Ectodermal cell (in vitro differentiated cells): ENCODE measurements around the gene POTEH. TPM values are rescaled to one million over a fixed set of nuclear protein-coding genes. Genes with fewer than 3 reads are reported as not detected.
"Not testable (repeated sequence)": the region's sequence is repeated elsewhere in the genome, so short reads cannot be mapped to it uniquely, and the experiment has no call there.

Experiments used
- H3K27ac ChIP-seq: 2 replicates; pipeline ENCODE4 v1.7.0; 2013; ENCODE audit warnings: mild to moderate bottlenecking, low read depth, low read length; ENCODE audit not compliant: insufficient read depth, poor library complexity, severe bottlenecking
- H3K27me3 ChIP-seq: 2 replicates; pipeline ENCODE4 v1.7.0; 2013; ENCODE audit warnings: mild to moderate bottlenecking, low read length; ENCODE audit not compliant: insufficient read depth, control insufficient read depth, poor library complexity, severe bottlenecking
- H3K36me3 ChIP-seq: one replicate; pipeline ENCODE4 v1.7.0; 2013; ENCODE audit warnings: low read length; ENCODE audit not compliant: control insufficient read depth, insufficient read depth
- H3K4me1 ChIP-seq: one replicate; pipeline ENCODE4 v1.7.0; 2013; ENCODE audit warnings: low read length; ENCODE audit not compliant: control insufficient read depth, insufficient read depth
- H3K4me3 ChIP-seq: 2 replicates; pipeline ENCODE4 v1.7.0; 2013; ENCODE audit warnings: low read depth, low read length, control low read depth; ENCODE audit not compliant: insufficient read depth
- H3K9me3 ChIP-seq: 2 replicates; pipeline ENCODE4 v1.7.0; 2013; ENCODE audit warnings: mild to moderate bottlenecking, low read length, moderate library complexity; ENCODE audit not compliant: control insufficient read depth
- WGBS, 2 experiments: methylation state at CpG; one replicate each; pipeline ENCODE4 v1.1.7; 2013; ENCODE audit warnings: missing lambda C conversion rate in 2 of 2; 5-methylcytosine and 5-hydroxymethylcytosine counted together
- polyA plus RNA-seq, 4 experiments: library from polyadenylated mRNA; stranded (reverse); fragments of 50-300 nt; gene quantifications; one replicate each; pipeline ENCODE4 v1.2.3, GENCODE V29; 2013

The POTEH gene
- polyA plus RNA-seq (2013, experiment 1 of 4) = not detected
- not detected for polyA plus RNA-seq (2013, experiment 2 of 4)
- not detected for polyA plus RNA-seq (2013, experiment 3 of 4)
- polyA plus RNA-seq (2013, experiment 4 of 4) = not detected

GRCh38 chr22:15689749-15690125 is at the start of gene POTEH:
POTEH (plus strand) TSS chr22:15690026; CDS start chr22:15690078, 52 bp downstream.
- H3K9me3 ChIP-seq, H3K4me3 ChIP-seq, H3K36me3 ChIP-seq, H3K27ac ChIP-seq, H3K27me3 ChIP-seq, H3K4me1 ChIP-seq: not testable (repeated sequence)
- 89 to 98% methylated on average over 4 to 5 of the region's 11 CpGs for WGBS, 2 experiments

DNA sequence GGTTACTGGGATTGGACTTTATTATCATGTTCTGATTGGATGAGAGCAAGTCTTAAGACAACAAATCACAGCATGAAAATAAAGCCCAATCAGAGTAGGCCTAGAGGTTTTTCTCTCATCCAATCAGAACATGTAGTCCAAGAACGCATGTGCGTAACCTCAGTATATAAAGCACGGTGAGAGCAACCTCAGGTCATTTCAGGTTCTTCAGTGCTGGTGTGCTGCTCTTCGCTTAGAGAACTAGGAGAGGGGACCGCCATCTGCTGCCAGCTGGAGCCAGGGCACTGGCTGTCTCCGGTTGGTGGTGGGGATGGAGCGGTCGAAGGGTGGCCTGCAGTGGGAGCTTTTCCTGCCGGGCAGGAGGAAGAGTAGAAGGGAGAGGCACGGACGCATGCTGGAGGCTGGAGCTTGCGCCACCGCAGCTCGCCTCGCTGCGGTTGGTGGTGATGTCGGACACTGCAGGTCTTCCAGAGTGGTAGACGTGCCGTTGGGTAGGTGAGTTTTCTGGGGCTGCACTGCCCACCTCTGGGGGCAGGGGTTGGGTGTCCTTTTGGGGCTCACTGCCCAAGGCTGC is 47.5 kb upstream of the POTEH start:
- whole genome bisulfite sequencing, 2 experiments = 97 to 100% methylated on average over 1 to 4 of the region's 19 CpGs
- not testable (repeated sequence) for H3K36me3 ChIP-seq, H3K9me3 ChIP-seq, H3K27ac ChIP-seq, H3K4me1 ChIP-seq, H3K4me3 ChIP-seq, H3K27me3 ChIP-seq

DNA sequence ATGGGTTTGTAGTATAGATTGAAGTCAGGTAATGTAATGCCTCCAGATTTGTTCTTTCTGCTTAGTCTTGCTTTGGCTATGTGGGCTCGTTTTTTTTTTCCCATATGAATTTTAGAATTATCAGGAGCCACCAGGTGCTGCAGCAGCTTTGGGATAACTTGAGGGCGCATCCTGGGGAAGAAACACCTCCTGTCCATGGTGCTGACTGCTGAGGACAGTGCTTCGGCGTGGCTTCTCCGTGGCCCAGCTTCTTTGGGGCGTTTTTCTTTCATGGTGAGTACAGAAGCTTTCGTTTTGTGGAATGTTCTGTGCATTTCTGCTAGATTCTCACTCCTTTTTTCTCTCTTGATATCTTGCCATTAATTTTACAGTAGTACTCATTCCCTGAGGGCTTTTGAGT is 37.9 kb upstream of the POTEH start:
- H3K27ac ChIP-seq, H3K36me3 ChIP-seq, H3K4me3 ChIP-seq, H3K27me3 ChIP-seq, H3K4me1 ChIP-seq, H3K9me3 ChIP-seq: not testable (repeated sequence)
- 80% methylated on average over 1 of the region's 7 CpGs; no CpG with 5 or more reads in 1 of the 2 experiments for WGBS, 2 experiments

DNA sequence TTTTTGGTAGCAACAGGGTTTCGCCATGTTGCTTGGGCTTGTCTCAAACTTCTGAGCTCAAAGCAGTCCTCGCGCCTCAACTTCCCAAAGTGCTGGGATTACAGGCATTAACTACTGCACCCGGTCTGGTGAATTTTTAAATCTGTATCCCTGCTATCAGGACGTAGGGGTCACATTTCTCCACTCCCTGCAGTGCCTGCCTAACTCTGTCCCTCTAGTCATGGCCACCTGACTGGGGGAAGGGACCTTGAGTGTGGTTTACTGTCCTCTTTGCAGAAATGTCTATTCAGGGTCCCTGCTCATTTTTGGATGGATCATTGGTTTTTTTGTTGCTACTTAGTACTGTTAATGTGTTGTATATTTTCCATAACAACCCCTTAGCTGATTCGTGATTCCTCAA is 37.1 kb upstream of the POTEH start:
- H3K36me3 ChIP-seq, H3K27ac ChIP-seq, H3K4me1 ChIP-seq, H3K9me3 ChIP-seq, H3K27me3 ChIP-seq, H3K4me3 ChIP-seq: not testable (repeated sequence)
- WGBS, 2 experiments = no CpG with 5 or more reads among the region's 6 CpGs

- not testable (repeated sequence) for H3K4me3 ChIP-seq, H3K4me1 ChIP-seq, H3K36me3 ChIP-seq, H3K27me3 ChIP-seq, H3K27ac ChIP-seq, H3K9me3 ChIP-seq
- 38 to 64% methylated on average over 1 of the region's 2 CpGs for WGBS, 2 experiments
Observed at GRCh38 chr22:15653241-15653640, 36.6 kb upstream of the POTEH start.

DNA sequence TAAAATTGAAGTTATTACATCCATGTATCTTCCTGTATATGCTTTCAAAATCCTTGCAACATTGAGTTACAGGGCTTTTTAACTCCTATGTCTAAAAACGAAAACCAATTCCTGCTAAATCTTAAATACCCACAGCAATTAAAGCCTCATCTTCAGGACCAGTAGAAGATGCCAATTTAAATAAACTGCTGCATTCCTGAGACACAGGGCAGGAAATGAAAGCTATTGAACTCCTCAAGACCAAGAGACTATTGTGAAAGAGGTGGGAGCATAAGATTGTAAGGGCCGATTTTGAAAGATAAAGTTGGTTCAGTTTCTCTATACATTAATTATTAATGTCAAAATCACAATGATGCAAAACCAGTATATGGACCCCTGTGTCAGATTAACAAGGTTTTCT is 28.7 kb upstream of the POTEH start:
- H3K27ac ChIP-seq, H3K27me3 ChIP-seq, H3K4me3 ChIP-seq, H3K4me1 ChIP-seq, H3K36me3 ChIP-seq, H3K9me3 ChIP-seq: not testable (repeated sequence)
- no CpG with 5 or more reads among the region's 2 CpGs for WGBS, 2 experiments

DNA sequence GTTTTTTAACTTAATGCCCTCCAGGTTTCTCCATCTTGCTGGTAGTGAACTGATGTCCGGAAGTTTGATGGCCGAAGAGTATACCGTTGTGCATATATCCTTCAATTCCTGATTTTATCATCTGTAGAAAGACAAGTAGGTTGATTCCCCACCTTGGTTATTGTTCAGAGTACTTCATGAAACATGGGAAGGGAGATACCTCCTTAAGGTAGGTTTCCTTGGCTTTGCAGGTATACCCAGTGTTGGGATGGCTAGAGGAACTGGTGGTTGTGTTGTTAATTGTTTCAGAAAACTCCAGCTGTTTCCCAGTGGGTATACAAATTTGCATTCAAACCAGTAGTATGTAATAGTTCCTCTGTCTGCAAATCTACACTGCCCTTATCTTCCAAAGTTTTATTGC is 25.1 kb upstream of the POTEH start:
- not testable (repeated sequence) for H3K4me3 ChIP-seq, H3K36me3 ChIP-seq, H3K4me1 ChIP-seq, H3K9me3 ChIP-seq, H3K27me3 ChIP-seq, H3K27ac ChIP-seq
- WGBS, 2 experiments = no CpG with 5 or more reads among the region's 3 CpGs

DNA sequence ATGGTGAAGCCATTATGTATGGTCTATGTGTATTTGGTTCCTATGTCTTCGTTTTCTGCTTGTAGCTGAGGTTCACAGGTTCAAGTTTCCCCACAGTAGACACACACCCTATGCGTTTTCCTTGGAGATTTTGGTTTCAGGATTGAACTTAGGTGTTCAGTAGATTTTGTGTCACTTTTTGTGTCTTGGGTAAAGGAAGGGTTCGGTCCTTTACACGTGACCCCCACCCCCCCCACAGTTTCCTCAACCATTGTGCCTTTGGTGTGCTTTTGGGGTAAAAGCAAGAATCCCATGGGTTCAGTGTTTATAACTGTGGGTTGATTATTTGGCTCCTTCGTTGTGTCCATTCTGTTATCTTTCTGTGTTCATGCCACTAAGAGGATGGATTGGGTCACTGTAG is 24.3 kb upstream of the POTEH start:
- not testable (repeated sequence) for H3K27ac ChIP-seq, H3K9me3 ChIP-seq, H3K27me3 ChIP-seq, H3K4me3 ChIP-seq, H3K4me1 ChIP-seq, H3K36me3 ChIP-seq
- 13 to 57% methylated on average over 1 to 4 of the region's 5 CpGs for WGBS, 2 experiments

DNA sequence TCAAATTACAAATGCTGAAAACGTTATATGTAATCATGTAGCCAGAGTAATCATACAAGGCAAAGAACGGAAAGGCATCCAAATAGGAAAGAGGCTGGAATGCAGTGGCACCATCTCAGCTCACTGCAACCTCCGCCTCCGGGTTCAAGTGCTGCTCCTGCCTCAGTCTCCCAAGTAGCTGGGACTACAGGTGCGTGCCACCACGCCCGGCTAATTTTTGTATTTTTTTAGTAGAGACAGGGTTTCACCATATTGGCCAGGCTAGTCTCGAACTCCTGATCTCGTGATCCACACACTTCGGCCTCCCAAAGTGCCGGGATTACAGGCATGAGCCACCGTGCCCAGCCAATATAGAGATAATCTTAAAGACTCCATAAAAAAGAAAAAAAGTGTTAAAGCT is 20.4 kb upstream of the POTEH start:
- H3K27ac ChIP-seq, H3K9me3 ChIP-seq, H3K4me3 ChIP-seq, H3K27me3 ChIP-seq, H3K4me1 ChIP-seq, H3K36me3 ChIP-seq: not testable (repeated sequence)
- WGBS, 2 experiments = 83 to 87% methylated on average over 5 of the region's 12 CpGs

GRCh38 chr22:15679702-15680101 is 10.1 kb upstream of the POTEH start:
- not testable (repeated sequence) for H3K9me3 ChIP-seq, H3K36me3 ChIP-seq, H3K4me1 ChIP-seq, H3K27ac ChIP-seq, H3K27me3 ChIP-seq, H3K4me3 ChIP-seq
- 83 to 87% methylated on average over 6 of the region's 8 CpGs for WGBS, 2 experiments

DNA sequence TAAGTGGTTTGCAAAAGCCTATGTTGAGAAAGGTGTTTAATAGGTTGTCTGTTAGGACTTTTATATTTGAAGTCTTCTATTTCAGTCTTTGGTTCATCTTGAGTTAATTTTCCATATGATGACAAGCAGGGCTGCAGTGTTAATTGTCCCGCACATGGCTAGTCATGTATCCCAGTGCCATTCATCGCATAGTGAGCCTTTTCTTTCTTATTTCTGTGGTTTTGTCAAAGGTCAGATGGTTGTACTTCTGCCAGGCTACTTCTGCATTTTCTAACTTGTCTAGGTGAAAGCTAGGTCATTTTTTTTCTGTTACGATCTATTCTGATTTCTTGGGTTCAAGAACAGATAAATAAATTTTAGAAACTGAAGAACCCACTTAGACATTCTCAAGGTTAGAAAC is 5.7 kb upstream of the POTEH start:
- H3K36me3 ChIP-seq, H3K27ac ChIP-seq, H3K4me1 ChIP-seq, H3K4me3 ChIP-seq, H3K9me3 ChIP-seq, H3K27me3 ChIP-seq: not testable (repeated sequence)
- no CpG with 5 or more reads among the region's 3 CpGs for WGBS, 2 experiments
